ENCODE results near the gene RASAL2. TPM values are rescaled to one million over a fixed set of nuclear protein-coding genes. Genes with fewer than 3 reads are reported as not detected.
A peak's percentile ranks its signal among the peaks of the same experiment; 100 is the strongest.

The RASAL2 gene
- total RNA-seq, 1 experiment from 2014 or later: 32.4 TPM

DNA sequence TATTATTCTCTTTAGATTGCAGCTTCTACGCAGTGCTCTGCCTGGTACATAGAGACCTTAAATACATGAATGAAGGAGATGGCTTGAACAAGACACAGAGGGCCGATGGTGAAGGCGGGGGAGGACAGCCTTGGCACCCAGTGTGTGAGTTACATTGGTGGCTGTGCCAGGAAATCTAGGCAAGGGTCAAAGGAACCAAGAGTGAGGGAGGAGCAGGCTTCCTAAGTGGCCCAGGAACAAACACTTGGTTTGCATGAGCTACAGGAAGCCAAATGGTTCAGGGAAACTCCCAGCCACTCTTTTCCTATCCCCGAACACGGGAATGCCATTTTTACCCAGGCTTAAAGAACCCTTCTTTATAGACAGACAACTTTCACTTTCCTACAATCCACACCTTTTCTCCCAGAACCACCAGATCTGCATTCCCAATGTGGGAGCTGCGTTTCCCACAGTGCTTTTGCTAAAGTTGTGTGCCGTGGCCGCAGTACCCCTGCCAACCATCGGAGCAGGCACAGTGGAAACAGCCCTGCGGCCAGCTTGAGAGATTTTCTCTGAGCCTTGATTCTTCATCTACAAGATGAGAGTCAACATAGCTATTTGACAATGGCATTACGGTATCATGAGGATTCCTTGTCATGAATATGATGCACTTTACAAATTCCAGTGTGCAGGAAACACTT lies 406.3 kb downstream of the RASAL2 start:
- H3K36me3 Mint-ChIP-seq (ENCODE audit: insufficient read depth, unreplicated experiment): peaks cover 7% of the 10 kb centered on the region
- TF ChIP-seq, protein P1, sequence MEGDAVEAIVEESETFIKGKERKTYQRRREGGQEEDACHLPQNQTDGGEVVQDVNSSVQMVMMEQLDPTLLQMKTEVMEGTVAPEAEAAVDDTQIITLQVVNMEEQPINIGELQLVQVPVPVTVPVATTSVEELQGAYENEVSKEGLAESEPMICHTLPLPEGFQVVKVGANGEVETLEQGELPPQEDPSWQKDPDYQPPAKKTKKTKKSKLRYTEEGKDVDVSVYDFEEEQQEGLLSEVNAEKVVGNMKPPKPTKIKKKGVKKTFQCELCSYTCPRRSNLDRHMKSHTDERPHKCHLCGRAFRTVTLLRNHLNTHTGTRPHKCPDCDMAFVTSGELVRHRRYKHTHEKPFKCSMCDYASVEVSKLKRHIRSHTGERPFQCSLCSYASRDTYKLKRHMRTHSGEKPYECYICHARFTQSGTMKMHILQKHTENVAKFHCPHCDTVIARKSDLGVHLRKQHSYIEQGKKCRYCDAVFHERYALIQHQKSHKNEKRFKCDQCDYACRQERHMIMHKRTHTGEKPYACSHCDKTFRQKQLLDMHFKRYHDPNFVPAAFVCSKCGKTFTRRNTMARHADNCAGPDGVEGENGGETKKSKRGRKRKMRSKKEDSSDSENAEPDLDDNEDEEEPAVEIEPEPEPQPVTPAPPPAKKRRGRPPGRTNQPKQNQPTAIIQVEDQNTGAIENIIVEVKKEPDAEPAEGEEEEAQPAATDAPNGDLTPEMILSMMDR (IDR thresholded peaks at IDR 0.05; ENCODE audit: unreplicated experiment): no peak
- peaks cover 8% of the 10 kb centered on the region for H3K4me1 Mint-ChIP-seq (ENCODE audit: low read depth, unreplicated experiment)
- BruUV-seq (replicated peaks): no TSS peak
- peaks cover 11% of the 10 kb centered on the region for H3K27me3 Mint-ChIP-seq (ENCODE audit: unreplicated experiment)
- CTCF ChIA-PET: interaction anchor here (0.7 to 2.7 kb wide), 2 partner anchors 83 to 190 kb away, joined by 3 to 11 read pairs; no protein-coding TSS in a partner anchor
- no peak for DNase-seq
- no peak overlapping the region for H3K4me3 Mint-ChIP-seq (ENCODE audit: low read depth, unreplicated experiment)
- H3K27ac Mint-ChIP-seq (ENCODE audit: unreplicated experiment): no peak overlapping the region
- no peaks in the 10 kb centered on the region for H3K9me3 Mint-ChIP-seq (ENCODE audit: low read depth, unreplicated experiment)
- intact Hi-C loops (cut with micrococcal nuclease; ENCODE audit: unreplicated experiment): loop anchor here (2.0 kb wide), 2 partner anchors 189 to 199 kb away; no protein-coding TSS in a partner anchor

DNA sequence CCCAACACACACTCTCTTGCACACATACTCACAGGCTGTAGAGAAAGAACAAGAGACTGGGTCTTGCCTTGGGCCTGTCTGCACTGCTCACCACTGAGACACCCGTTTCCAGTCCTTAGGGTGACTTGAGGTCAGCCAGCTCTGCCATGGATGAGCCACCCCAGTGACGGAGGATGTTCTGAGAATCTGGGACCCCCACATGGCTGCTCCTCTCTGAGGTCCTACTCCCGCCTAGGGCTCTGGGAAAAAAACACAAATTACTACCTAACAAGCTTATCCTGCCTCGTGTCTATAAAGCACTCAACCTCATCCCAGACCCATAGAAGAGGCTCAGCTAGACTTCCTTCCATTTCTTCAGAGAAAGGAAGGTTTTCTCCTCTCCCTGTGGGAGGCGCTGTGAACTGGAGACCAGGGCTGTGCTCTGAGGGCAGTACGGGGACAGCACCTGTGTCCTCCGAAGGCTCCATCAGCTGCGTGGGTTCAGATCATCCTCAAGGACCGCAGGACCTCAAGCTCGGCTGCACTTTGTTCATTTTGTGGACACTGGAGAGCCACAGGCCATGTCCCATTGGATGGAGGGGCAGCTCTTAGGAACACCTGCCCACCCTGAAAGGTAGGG lies 407.1 kb downstream of the RASAL2 start:
- Mint-ChIP-seq H3K27ac (ENCODE audit: unreplicated experiment) (no peak overlapping the region), H3K9me3 (ENCODE audit: low read depth, unreplicated experiment) (no peaks in the 10 kb centered on the region), H3K4me1 (ENCODE audit: low read depth, unreplicated experiment) (peaks cover 8% of the 10 kb centered on the region), H3K36me3 (ENCODE audit: insufficient read depth, unreplicated experiment) (peaks cover 7% of the 10 kb centered on the region), H3K27me3 (ENCODE audit: unreplicated experiment) (peaks cover 11% of the 10 kb centered on the region), H3K4me3 (ENCODE audit: low read depth, unreplicated experiment) (no peak overlapping the region)
- DNase-seq: no peak
- TF ChIP-seq, protein P1 (IDR thresholded peaks at IDR 0.05; ENCODE audit: unreplicated experiment): no peak
- CTCF ChIA-PET: interaction anchor here (1.8 to 2.7 kb wide), 2 partner anchors 191 to 201 kb away, joined by 11 to 13 read pairs; no protein-coding TSS in a partner anchor
- intact Hi-C loops (cut with micrococcal nuclease; ENCODE audit: unreplicated experiment): loop anchor here (2.0 kb wide), 2 partner anchors 190 to 200 kb away; no protein-coding TSS in a partner anchor
- no TSS peak for BruUV-seq (replicated peaks)

DNA sequence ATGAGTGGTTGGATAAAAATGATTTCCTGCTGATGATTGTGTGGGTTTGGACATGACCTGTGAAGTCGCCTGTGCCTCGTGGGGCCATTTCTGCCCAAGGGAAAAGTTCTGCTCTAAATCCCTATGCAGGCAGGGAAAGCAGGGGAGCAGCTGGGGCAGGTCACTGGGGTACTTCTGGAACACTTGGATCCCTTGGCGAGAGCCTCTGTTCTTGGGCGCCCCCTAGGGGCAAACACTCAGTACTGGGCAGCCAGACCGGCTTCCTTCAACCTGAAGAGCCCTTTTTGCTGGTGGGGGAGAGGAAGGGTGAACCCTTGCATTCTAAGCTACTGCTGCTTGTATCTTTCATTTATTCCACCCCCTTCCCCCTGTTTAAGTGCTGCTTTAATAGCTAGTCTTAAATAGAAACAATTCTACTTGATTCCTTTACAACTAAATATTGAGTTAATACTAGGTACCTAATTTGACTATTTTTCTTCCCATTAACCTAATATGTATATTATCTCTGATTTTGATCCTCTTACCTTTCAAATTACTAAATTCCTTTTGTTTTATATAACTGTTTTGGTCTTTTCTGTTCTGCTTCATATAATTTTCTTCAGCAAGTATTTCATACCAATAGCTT lies 407.9 kb downstream of the RASAL2 start:
- Mint-ChIP-seq H3K4me3 (ENCODE audit: low read depth, unreplicated experiment) (no peak overlapping the region), H3K27me3 (ENCODE audit: unreplicated experiment) (peaks cover 11% of the 10 kb centered on the region), H3K36me3 (ENCODE audit: insufficient read depth, unreplicated experiment) (peaks cover 7% of the 10 kb centered on the region), H3K27ac (ENCODE audit: unreplicated experiment) (no peak overlapping the region), H3K9me3 (ENCODE audit: low read depth, unreplicated experiment) (no peaks in the 10 kb centered on the region), H3K4me1 (ENCODE audit: low read depth, unreplicated experiment) (peaks cover 8% of the 10 kb centered on the region)
- CTCF ChIA-PET: interaction anchor here (1.8 to 2.7 kb wide), 2 partner anchors 191 to 202 kb away, joined by 11 to 13 read pairs; no protein-coding TSS in a partner anchor
- intact Hi-C loops (cut with micrococcal nuclease; ENCODE audit: unreplicated experiment): loop anchor here (2.0 kb wide), 2 partner anchors 191 to 201 kb away; no protein-coding TSS in a partner anchor
- no TSS peak for BruUV-seq (replicated peaks)
- TF ChIP-seq, protein P1 (IDR thresholded peaks at IDR 0.05; ENCODE audit: unreplicated experiment): peak; percentile 96
- DNase-seq: peak; percentile 92

DNA sequence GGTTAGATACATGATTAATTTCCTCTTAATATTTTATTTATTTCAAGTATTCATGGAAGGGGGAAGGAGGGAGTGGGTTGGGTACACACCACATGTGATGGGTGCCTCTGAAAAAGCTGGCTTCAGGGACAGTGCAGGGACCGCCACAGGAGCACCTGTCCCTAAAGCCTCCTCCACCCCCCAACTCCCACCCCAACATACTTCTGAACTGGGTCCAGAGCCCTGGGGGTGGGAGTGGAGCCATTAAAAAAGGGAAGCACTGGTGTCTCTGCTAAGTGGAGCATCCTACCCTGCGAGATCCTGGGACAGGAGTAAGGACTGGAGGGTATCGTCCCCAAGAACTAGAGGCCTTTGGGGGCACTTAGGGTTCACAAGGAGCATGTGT lies 408.4 kb downstream of the RASAL2 start:
- Mint-ChIP-seq H3K36me3 (ENCODE audit: insufficient read depth, unreplicated experiment) (peaks cover 7% of the 10 kb centered on the region), H3K27ac (ENCODE audit: unreplicated experiment) (no peak overlapping the region), H3K4me1 (ENCODE audit: low read depth, unreplicated experiment) (peaks cover 8% of the 10 kb centered on the region), H3K4me3 (ENCODE audit: low read depth, unreplicated experiment) (no peak overlapping the region), H3K27me3 (ENCODE audit: unreplicated experiment) (peaks cover 11% of the 10 kb centered on the region), H3K9me3 (ENCODE audit: low read depth, unreplicated experiment) (no peaks in the 10 kb centered on the region)
- intact Hi-C loops (cut with micrococcal nuclease; ENCODE audit: unreplicated experiment): no loop called here
- CTCF ChIA-PET: interaction anchor here (1.8 to 2.7 kb wide), 2 partner anchors 192 to 203 kb away, joined by 11 to 13 read pairs; no protein-coding TSS in a partner anchor
- DNase-seq: no peak
- TF ChIP-seq, protein P1 (IDR thresholded peaks at IDR 0.05; ENCODE audit: unreplicated experiment): no peak
- no TSS peak for BruUV-seq (replicated peaks)
